B cell (primary cell): Measurements from ENCODE around the gene NAA15.
"Not testable (repeated sequence)": the region's sequence is repeated elsewhere in the genome, so short reads cannot be mapped to it uniquely, and the experiment has no call there.

Source experiments
- CTCF ChIP-seq: fragments of 200-600 bp; IDR thresholded peaks from one replicate; pipeline ENCODE4 v1.8.0; 2022; ENCODE audit warnings: antibody characterized with exemption, mild to moderate bottlenecking
- EZH2 ChIP-seq: IDR thresholded peaks from 2 replicates; pipeline ENCODE4 v1.6.1; 2012; ENCODE audit warnings: borderline replicate concordance, low read depth, mild to moderate bottlenecking, moderate library complexity, low read length; ENCODE audit not compliant: insufficient read depth, poor library complexity, severe bottlenecking

- TF ChIP-seq CTCF, EZH2: not testable (repeated sequence)
These were observed 20.8 kb downstream of the NAA15 start for GRCh38 chr4:139322070-139322469.
